ENCODE results near the gene USP47. TPM values are rescaled to one million over a fixed set of nuclear protein-coding genes. Genes with fewer than 3 reads are reported as not detected.

Gene USP47
- total RNA-seq, 1 donor from 2014 or later = 121 TPM

DNA sequence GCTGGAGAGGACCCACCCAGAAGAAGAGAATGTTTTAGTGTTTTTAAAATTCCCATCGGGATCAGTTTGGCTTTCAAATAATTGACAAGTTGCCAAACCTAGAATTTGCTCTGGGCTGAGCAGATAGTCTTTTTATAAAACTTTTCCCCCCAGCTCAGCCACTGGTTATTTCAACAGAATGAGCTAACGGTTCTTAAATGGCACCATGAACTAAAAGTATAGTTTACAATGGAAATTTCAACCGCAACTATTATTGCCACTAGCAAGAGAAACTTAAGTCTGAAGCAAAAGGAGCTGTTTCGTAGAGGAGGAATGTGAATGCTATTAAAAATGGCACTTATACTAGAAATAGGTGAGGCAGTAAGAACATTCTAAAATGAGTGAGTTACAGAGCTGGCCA lies 163.3 kb downstream of the USP47 start:
- DNase-seq = no peak

GRCh38 chr11:12005476-12005875 lies 163.7 kb downstream of the USP47 start:
- DNase-seq = no peak

- no peak for DNase-seq
These were observed 164.9 kb downstream of the USP47 start for GRCh38 chr11:12006552-12007229.

- no peak for DNase-seq
These were observed 165.4 kb downstream of the USP47 start for GRCh38 chr11:12007230-12007593.

GRCh38 chr11:12007769-12008737 lies 166.3 kb downstream of the USP47 start, which contains the start of gene DKK3:
Gene DKK3 (minus strand): TSS chr11:12008626. CDS start chr11:12008582, 44 bp downstream.
- DNase-seq = no peak

Other genes starting within 250 kb of the USP47 start
- 12.9 TPM for gene GALNT18, start 220.0 kb upstream of the USP47 start, total RNA-seq
- 67.7 TPM for gene DKK3, start 166.7 kb downstream of the USP47 start, total RNA-seq